Neural progenitor cell (in vitro differentiated cells): ENCODE results near the gene GIPC2.

ENCODE experiments used
- EZH2phosphoT487 ChIP-seq: fragments of 200-600 bp; sonication (generic); IDR thresholded peaks from 2 replicates; pipeline ENCODE4 v1.6.1; 2017; ENCODE audit warnings: antibody characterized with exemption
- TF ChIP-seq, protein P1 (sequence below): fragments of 200-600 bp; sonication (generic); IDR thresholded peaks from 2 replicates; pipeline ENCODE4 v1.5.1; 2017; ENCODE audit warnings: antibody characterized with exemption, mild to moderate bottlenecking

DNA sequence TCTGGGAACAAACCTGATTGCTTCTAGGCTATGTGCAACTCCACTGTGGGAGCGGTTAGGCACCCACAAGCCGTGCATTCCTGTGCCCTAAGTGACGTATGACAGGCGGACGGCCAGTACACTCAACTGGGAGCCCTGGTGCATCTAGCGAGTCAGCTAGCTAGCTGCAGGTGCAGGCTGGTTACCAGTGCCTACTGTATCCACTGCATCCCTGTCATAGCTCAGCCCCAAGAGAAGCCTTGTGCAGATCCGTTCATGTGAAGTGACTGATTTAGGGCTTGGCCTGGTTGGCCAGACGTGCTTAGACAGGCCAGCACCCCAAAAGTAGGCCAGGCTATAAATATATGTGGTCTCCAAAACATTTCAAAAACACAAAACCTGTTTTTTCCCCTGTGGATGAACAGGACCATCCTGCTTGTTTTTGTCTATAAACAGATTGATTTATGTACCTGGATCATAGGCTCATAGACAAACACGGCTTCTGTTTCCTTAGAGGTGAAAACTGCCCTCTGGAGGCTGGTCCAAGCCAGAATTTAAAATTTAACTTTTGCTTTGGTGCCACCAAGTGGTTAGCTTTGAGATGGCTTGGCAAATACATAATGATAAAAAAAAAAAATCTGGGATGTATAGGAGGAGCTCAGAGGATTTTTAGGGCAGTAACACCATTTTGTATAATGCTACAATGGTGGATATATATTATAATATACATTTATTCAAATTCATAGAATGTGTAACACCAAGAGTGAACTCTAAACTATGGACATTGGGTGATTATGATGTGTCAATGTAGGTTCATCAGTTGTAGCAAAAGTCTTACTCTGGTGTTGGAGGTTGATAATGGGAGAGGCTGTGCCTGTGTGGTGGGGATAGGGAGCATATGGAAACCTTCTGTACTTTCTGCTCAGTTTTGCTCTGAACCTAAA lies 68.5 kb downstream of the GIPC2 start:
- TF ChIP-seq, protein P1, sequence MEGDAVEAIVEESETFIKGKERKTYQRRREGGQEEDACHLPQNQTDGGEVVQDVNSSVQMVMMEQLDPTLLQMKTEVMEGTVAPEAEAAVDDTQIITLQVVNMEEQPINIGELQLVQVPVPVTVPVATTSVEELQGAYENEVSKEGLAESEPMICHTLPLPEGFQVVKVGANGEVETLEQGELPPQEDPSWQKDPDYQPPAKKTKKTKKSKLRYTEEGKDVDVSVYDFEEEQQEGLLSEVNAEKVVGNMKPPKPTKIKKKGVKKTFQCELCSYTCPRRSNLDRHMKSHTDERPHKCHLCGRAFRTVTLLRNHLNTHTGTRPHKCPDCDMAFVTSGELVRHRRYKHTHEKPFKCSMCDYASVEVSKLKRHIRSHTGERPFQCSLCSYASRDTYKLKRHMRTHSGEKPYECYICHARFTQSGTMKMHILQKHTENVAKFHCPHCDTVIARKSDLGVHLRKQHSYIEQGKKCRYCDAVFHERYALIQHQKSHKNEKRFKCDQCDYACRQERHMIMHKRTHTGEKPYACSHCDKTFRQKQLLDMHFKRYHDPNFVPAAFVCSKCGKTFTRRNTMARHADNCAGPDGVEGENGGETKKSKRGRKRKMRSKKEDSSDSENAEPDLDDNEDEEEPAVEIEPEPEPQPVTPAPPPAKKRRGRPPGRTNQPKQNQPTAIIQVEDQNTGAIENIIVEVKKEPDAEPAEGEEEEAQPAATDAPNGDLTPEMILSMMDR = peak; percentile 92
- TF ChIP-seq EZH2phosphoT487 = no peak
